GOT3 (cell line): ENCODE measurements around the gene SLC45A3.
"Not testable (repeated sequence)": the region's sequence is repeated elsewhere in the genome, so short reads cannot be mapped to it uniquely, and the experiment has no call there.

Experiments used
- DNase-seq: peaks from one replicate; lab custom pipeline; 2025; ENCODE audit warnings: mixed read lengths; lab: John Stamatoyannopoulos, UW

Gene SLC45A3

GRCh38 chr1:205636138-205636530 is 44.2 kb downstream of the SLC45A3 start:
- DNase-seq: not testable (repeated sequence)

- no peak for DNase-seq
Measured at GRCh38 chr1:205633421-205633976, 46.8 kb downstream of the SLC45A3 start.

DNA sequence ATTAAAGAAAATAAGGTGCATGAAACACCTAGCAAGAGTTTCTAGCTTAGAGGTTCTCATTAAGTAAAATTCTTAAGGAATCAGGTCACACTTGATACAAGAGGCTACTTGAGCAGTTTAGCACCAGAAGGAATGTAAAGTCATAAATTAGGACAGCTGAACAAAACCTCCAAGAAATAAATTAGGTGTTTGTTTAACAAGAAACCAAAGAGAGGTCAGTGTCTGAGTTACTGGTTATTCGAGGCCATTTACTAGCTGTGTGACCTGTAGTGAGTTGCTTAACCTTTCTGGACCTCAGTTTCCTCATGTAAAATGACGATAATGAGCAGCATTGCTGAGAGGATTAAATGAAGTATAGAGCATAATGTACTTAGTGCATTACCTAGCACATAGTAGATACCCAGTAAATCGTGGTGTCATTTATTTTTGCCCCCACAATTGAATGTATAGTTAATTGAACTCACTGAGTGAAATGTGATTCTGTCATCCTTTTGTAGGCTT is 47.6 kb downstream of the SLC45A3 start:
- DNase-seq: no peak

DNA sequence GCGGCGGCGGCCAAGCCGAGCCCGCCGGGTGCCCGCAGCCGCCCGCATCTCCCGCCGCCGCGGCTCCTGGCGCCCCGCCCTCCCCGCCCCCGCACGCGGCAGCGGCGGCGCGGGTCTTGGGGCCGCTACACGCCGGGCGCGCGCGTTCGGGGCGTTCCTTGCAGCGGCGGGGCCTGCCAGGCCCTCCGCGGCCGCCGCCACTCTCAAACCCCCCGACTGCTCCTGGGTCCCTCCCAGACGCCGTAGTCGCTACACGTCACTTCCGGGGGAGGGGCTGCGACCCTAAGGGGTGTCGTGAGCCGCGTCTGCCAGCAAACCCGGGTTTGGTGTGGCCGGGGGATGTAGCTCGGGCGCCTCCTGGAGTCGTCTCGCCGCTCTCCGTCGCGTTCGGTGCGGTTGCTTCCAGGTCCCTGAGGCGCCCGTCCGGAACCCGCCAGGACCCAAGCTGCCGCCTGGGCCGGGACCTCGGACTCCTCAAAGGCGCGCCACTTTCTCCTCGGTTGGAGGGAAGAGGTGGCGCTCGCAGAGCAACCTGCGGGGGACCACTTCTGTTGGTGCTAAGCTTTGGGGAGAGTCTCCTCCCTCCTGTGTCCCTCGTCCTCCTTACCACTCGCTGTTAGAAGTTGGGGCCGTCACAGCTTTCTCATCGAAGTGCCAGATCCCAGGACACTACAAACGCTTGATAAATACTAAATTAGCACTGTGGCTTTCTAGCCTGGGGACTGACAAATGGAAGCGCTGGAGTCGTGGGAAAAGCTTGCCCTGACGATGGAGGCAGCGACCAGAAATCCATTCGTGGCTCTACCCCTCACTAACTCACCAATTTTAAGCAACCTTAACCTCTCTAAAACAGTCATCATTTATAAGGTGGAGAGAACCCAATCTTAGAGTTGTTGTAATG is 48.3 kb downstream of the SLC45A3 start, which contains the start of gene ELK4:
Gene ELK4, minus strand, starts transcription at position 244 of the 901 bp plus-strand sequence. CDS start 8,129 bp downstream, outside the sequence.
- DNase-seq: peak; percentile 89

DNA sequence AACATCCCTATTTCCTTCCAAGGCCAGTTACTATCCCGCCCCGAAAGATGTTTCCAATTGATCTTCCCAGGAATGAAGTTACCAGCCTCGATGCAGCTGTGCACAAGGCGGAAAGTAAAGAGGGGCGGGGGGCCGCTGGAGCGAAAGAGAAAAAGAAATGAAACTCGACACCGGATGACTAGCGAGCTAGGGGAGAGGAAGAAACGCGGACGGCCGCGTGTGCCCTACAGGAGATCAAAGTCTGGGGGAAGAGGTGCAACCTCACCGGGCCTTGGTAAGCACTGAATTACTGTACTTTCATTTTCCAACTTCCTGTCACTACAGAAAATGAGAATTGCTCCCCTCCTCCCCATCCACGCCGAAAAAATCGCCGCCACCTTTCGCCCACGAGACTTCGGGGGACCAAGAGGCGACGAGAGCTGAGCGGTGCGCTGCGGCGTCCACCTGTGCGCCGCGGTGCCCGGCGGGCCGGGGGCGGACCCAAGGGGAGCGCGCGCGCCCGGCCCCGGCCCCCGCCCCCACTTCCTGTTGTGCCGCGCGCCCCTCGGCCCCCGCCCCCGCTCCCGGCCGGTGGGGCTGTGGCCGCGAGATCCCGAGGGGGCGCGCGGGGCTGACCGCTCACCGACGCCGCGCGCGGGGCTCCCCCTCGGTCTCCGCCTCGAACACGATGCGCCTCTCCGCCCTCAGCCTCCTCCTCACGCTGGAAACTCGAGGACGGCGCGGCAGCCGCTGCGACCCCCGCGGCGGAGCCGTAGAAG is 49.1 kb downstream of the SLC45A3 start:
- DNase-seq: peak; percentile 33

DNA sequence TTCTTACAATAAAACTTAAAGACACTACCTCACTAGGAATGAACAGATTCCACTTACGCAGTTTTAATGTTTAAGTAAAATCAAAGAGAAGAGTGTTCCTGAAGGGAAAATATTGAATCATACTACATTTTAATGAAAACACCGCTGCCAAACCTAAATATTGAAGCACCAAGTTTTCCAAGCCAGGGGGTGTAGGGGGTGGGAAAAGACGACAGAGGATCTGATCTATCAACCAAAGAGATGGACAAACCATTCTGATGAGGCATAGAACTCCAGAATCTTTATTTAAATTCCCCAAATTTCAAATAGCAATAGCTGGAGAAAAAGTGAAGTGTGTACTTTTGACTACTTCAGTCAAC is 49.7 kb downstream of the SLC45A3 start:
- DNase-seq: no peak

- no peak for DNase-seq
Measured at GRCh38 chr1:205630241-205630640, 50.1 kb downstream of the SLC45A3 start.

- no peak for DNase-seq
Measured at GRCh38 chr1:205629751-205630150, 50.6 kb downstream of the SLC45A3 start.

DNA sequence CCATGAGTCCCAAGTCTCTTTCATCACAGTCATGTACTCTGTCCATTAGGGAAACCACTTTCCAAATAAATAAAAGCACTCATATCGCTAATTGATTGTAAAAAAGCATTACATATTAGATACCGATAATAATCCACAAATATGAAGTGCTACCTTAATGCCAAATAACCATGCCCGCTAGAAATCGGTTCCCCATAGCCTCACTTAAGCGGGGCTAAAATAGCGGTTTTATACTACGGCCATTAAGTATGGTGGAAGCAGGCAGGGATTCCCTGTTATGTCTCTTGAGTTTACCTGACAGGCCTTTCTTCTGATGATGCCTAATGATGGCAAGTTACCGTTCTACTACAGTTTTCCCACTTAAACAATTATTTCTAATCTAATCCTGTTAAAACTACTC is 52.4 kb downstream of the SLC45A3 start:
- DNase-seq: no peak

DNA sequence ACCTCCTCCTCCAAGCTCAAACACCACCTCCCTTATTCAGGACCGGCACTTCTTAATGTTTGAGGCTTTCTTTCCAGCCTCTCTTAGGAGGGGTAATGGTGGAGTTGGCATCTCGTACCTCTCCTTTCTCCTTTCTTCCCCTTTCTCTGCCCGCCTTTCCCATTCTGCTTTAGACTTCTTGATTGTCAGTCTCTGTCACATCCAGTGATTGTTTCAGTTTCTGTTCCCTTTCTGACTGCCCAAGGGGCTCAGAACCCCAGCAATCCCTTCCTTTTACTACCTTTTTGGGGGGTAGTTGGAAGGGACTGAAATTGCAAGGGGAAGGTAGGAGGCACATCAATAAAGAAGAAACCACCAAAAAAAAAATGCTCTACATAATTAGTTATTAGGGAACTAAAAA is 54.1 kb downstream of the SLC45A3 start:
- no peak for DNase-seq

- DNase-seq: no peak
Measured at GRCh38 chr1:205623646-205624045, 56.7 kb downstream of the SLC45A3 start.

DNA sequence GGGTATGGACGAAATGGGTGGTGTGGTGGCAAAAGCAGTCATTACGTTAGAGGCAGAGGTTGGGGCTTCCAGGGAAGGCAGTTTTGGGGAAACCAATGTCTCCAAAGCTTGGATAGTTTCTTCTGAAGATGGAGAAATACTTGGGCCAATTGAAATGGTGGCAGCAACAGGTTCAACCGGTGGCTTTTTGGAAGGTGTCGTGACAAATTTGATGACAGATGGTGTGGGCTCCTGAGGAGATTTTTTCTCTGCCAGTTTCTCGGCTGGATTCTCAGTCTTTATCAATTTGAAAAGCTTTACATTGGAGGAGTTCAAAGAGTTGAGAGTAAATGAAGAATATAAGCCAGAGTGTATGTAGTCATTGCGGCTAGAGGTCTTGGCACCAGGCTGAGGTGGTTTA is 60.0 kb downstream of the SLC45A3 start:
- DNase-seq: no peak

GRCh38 chr1:205619376-205619775 is 60.9 kb downstream of the SLC45A3 start:
- DNase-seq: no peak

- no peak for DNase-seq
Measured at GRCh38 chr1:205616563-205617293, 63.6 kb downstream of the SLC45A3 start.

GRCh38 chr1:205615789-205616188 is 64.5 kb downstream of the SLC45A3 start:
- DNase-seq: no peak

GRCh38 chr1:205613854-205614412 is 66.4 kb downstream of the SLC45A3 start:
- no peak for DNase-seq

DNA sequence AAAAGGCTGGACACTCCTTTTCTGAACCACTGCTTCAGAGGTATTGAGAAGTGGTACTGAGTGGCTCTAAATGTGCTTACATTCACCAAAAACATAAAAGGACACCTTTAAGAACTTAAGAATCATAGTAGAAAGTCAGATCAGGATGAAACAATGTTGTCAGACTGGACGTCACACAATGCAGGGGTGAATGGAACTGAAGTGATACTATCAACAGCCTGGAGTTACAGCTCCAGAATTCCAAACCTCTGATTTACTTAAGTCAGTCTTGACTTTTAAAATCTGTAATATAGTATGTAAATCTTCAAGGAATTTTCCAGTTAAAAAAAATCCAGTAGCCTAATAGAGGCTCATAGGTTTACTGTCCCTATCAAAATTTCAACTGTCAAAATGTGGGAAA is 67.8 kb downstream of the SLC45A3 start:
- DNase-seq: no peak

DNA sequence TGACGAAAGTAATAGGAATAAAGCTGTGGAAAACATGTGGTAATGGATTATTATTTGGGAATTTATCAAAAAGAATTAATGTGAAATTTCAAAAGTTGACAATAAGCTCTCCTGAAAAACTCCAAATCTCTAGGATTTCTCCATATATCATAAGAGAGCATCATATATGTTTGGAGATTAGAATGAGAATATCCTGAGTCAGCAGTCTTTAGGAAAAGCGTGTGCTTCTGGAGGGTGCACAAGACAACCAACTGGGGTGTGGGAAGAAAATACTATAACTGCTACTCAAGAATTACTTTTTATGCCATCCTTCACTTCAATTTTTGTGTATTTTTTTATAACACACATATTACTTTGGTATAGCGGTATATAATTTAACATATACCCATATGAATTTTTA is 68.2 kb downstream of the SLC45A3 start:
- no peak for DNase-seq

DNA sequence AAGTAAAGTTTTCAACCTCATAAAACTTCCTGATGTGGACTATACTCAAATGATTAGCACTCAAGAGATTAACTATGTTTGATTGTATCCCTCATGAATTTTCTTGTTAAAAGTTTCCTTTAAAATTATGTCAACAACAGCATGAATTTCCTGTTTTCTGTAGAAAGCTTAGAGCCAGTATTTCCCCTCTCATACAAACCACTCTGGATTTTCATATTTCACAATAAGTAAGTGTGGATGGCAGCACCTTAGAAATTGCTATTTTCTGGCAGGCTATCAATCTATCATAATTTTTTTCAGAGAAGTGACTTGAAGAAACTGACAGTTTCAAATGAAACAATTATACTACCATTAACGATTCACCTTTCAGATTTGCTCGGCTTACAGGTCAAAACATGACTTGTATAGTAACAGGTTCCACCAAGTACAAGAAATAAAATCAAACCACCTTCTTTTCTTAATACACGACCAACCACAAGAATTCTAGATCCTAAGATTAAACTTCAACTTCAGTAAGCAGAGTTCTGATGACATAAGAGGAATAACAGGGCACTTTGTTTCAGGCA is 69.3 kb downstream of the SLC45A3 start:
- DNase-seq: no peak

GRCh38 chr1:205610036-205610435 is 70.3 kb downstream of the SLC45A3 start:
- no peak for DNase-seq
